Heart right ventricle (tissue), 16 donors: ENCODE data around the gene AKAP13. TPM values are rescaled to one million over a fixed set of nuclear protein-coding genes. Genes with fewer than 3 reads are reported as not detected.

Experiments used
- ATAC-seq, 8 donors: fragments of 200-7000 bp; cut with Tn5 transposase; one replicate each; pipeline ENCODE4 v1.9.1; 2020; ENCODE audit warnings: mild to moderate bottlenecking in 8 of 8, moderate library complexity in 8 of 8, moderate number of reproducible peaks in 1 of 8
- DNase-seq, 2 donors: peaks; one replicate each; pipeline ENCODE4 v3.0.0-alpha.2; 2020
- H3K27ac ChIP-seq, 10 donors: fragments of 200-600 bp; sonication (generic) in 2 of 10; one replicate each; pipeline versions ENCODE4 v1.5.0 to v1.8.0; 2020 to 2022; ENCODE audit warnings: mild to moderate bottlenecking in 3 of 10
- H3K27me3 ChIP-seq, 7 donors: fragments of 200-600 bp; one replicate each; pipeline ENCODE4 v1.8.0; 2021 to 2022; ENCODE audit warnings: mild to moderate bottlenecking in 2 of 7
- H3K36me3 ChIP-seq, 9 donors: fragments of 200-600 bp; sonication (generic) in 1 of 9; one replicate each; pipeline versions ENCODE4 v1.5.0 to v1.8.0; 2020 to 2022; ENCODE audit warnings: mild to moderate bottlenecking in 2 of 9
- H3K4me1 ChIP-seq, 9 donors: fragments of 200-600 bp; sonication (generic) in 1 of 9; one replicate each; pipeline versions ENCODE4 v1.5.0 to v1.8.0; 2020 to 2022; ENCODE audit warnings: mild to moderate bottlenecking in 4 of 9
- H3K4me3 ChIP-seq, 10 donors: fragments of 200-600 bp; sonication (generic) in 2 of 10; one replicate each; pipeline versions ENCODE4 v1.5.0 to v1.8.0; 2020 to 2022; ENCODE audit warnings: mild to moderate bottlenecking in 7 of 10, moderate library complexity in 2 of 10
- H3K9me3 ChIP-seq, 11 donors: fragments of 200-600 bp in 10 of 11; sonication (generic) in 2 of 11; one replicate each; pipeline versions ENCODE4 v1.5.0 to v1.8.0; 2013 to 2022; ENCODE audit warnings: mild to moderate bottlenecking in 2 of 11, control low read depth in 1 of 11, moderate library complexity in 1 of 11
- CTCF ChIP-seq, 9 donors: fragments of 200-600 bp; sonication (generic) in 2 of 9; IDR thresholded peaks; one replicate each; pipeline versions ENCODE4 v1.5.0 to v1.8.0; 2021 to 2022; ENCODE audit warnings: antibody characterized with exemption in 9 of 9, mild to moderate bottlenecking in 5 of 9, moderate library complexity in 1 of 9
- WGBS, 2 donors: extraction: QIAGEN DNeasy Blood & Tissue Kit; methylation state at CpG; one replicate each; pipeline ENCODE4 v1.1.7; 2013; ENCODE audit warnings: inconsistent platforms in 1 of 2; 5-methylcytosine and 5-hydroxymethylcytosine counted together
- intact Hi-C, 10 donors: fragments of 100-400 bp; cut with DNase I; formaldehyde crosslinking; loops; one replicate each; pipeline versions ENCODE4 v1.11.1 to v1.14.2; 2022
- polyA plus RNA-seq, 2 donors: library from polyadenylated mRNA; stranded (reverse); fragments of 200-250 nt; gene quantifications; one replicate each; pipeline ENCODE4 v1.2.3, GENCODE V29; 2013
- total RNA-seq, 10 donors: library from RNA; stranded (reverse); fragmentation: NEBNext Ultra II Directional in 3 of 10; extraction: Animal tissue kit (Norgen Biotek cat#: 25700) in 3 of 10; gene quantifications; one replicate each; pipeline versions ENCODE4 v1.2.1 to v1.2.4, GENCODE V29; 2021 to 2023
- donor health status: Arrhythmogenic right ventricular cardiomyopathy.
- donor health status: ischemic (EF 13 %, LVEDD 7.1; RV severe dilation, severe dysfunction).
- donor health status: healthy with polysubstance abuse.
- donor health status: DM: no; HTN: yes; CAD: no.
- donor health status: DM: no; HTN: no; CAD: no.
- donor health status: ischemic (EF 25% LVEDD 6.9; RV normal size, moderate dysfunction).
- donor health status: ischemic (EF 25% LVEDD 5.7; RV mildly dilated, moderate dysfunction).
- donor health status: healthy.
- donor health status: DM: yes; HTN: yes; CAD: no.
- donor health status: Ischemic cardiomyopathy.
- donor health status: ischemic (EF 35%, LVEDD 5.7; RV mildly dilated, moderate dysfunction).
- donor health status: nonischemic (EF 11% LVEDD 7.7; RV severe dilation, severe dysfunction).
- donor health status: DM: yes; HTN: yes; CAD: no.
- donor health status: PGD.
- donor health status: ischemic (EF 29% LVEDD 5.4; RV normal size, mild dysfunction).
- donor health status: nonischemic (EF 23%, LVEDD 6.1; RV moderate dilation, normal function).

Gene AKAP13
- total and polyA plus RNA-seq, 12 donors = 89.3 to 645 (median 480) TPM

GRCh38 chr15:85523530-85523929 is 143.1 kb downstream of the AKAP13 start:
- TF ChIP-seq CTCF (IDR thresholded peaks at IDR 0.05) = no peak
- WGBS, 2 donors = 75 to 90% methylated on average over 4 of the region's 4 CpGs
- intact Hi-C loops = loop anchor here in 2 of 10 donors (10.0 kb wide), 1 partner anchor 61 kb away; no protein-coding TSS in a partner anchor

GRCh38 chr15:85525755-85526154 is 145.4 kb downstream of the AKAP13 start:
- ATAC-seq (no peak), DNase-seq (no peak)
- peaks cover 0 to 30% (median 0%) of the 10 kb centered on the region in 9 donors for H3K36me3 ChIP-seq
- intact Hi-C loops = loop anchor here in 3 of 10 donors (5.0 to 10.0 kb wide), 2 partner anchors 47 to 59 kb away; no protein-coding TSS in a partner anchor
- H3K4me3 ChIP-seq = no peak overlapping the region
- H3K27ac ChIP-seq = peak overlapping the region in 5 of 10 donors; percentile 5 to 81 (median 74)
- no peak for TF ChIP-seq CTCF (IDR thresholded peaks at IDR 0.05)
- H3K4me1 ChIP-seq = peaks cover 19 to 77% (median 57%) of the 10 kb centered on the region in 9 donors
- H3K9me3 ChIP-seq = no peaks in the 10 kb centered on the region
- H3K27me3 ChIP-seq = no peaks in the 10 kb centered on the region

More at GRCh38 chr15:85523530-85523929, 143.1 kb downstream of the AKAP13 start:
- H3K27me3 ChIP-seq = no peaks in the 10 kb centered on the region
- H3K36me3 ChIP-seq = peaks cover 0 to 30% (median 0%) of the 10 kb centered on the region in 9 donors
- peaks cover 15 to 70% (median 48%) of the 10 kb centered on the region in 9 donors for H3K4me1 ChIP-seq
- H3K4me3 ChIP-seq = no peak overlapping the region
- ATAC-seq (no peak), DNase-seq (no peak)
- H3K27ac ChIP-seq = no peak overlapping the region
- H3K9me3 ChIP-seq = no peaks in the 10 kb centered on the region

- WGBS, 2 donors = 9 to 10% methylated on average over 3 of the region's 3 CpGs
- intact Hi-C loops = loop anchor here in 3 of 10 donors (5.0 to 10.0 kb wide), 2 partner anchors 44 to 57 kb away; no protein-coding TSS in a partner anchor
- peak overlapping the region; percentile 5 to 81 (median 73) for H3K27ac ChIP-seq
- no peaks in the 10 kb centered on the region for H3K27me3 ChIP-seq
- DNase-seq = peak in 1 of 2 donors; percentile 79
- no peak overlapping the region for H3K4me3 ChIP-seq
- peaks cover 0 to 14% (median 0%) of the 10 kb centered on the region in 9 donors for H3K36me3 ChIP-seq
- H3K4me1 ChIP-seq = peaks cover 19 to 86% (median 69%) of the 10 kb centered on the region in 9 donors
- ATAC-seq = peak; percentile 59 to 90 (median 80)
- TF ChIP-seq CTCF (IDR thresholded peaks at IDR 0.05) = no peak
- H3K9me3 ChIP-seq = no peaks in the 10 kb centered on the region
Measured at GRCh38 chr15:85527895-85528294, 147.5 kb downstream of the AKAP13 start.

- intact Hi-C loops = no loop called here
- no peak overlapping the region for H3K4me3 ChIP-seq
- no peak for TF ChIP-seq CTCF (IDR thresholded peaks at IDR 0.05)
- no peaks in the 10 kb centered on the region for H3K27me3 ChIP-seq
- H3K36me3 ChIP-seq = peaks cover 0 to 27% (median 8%) of the 10 kb centered on the region in 9 donors
- H3K27ac ChIP-seq = peak overlapping the region in 6 of 10 donors; percentile 35 to 81 (median 74)
- peaks cover 21 to 96% (median 82%) of the 10 kb centered on the region in 9 donors for H3K4me1 ChIP-seq
- WGBS, 2 donors = 48 to 68% methylated on average over 7 of the region's 7 CpGs
- DNase-seq = no peak
- ATAC-seq = no peak
- no peaks in the 10 kb centered on the region for H3K9me3 ChIP-seq
Measured at GRCh38 chr15:85530079-85530478, 149.7 kb downstream of the AKAP13 start.
